Sigmoid colon (tissue), 7 donors: ENCODE measurements around the gene SLIT3. TPM values are rescaled to one million over a fixed set of nuclear protein-coding genes. Genes with fewer than 3 reads are reported as not detected.

Experiments used
- DNase-seq: peaks from one replicate; pipeline ENCODE4 v3.0.0-alpha.2; 2019
- H3K27ac ChIP-seq, 4 donors: fragments of 200-600 bp; sonication (generic); one replicate each; pipeline ENCODE4 v1.5.1; 2016 to 2019; ENCODE audit warnings: mild to moderate bottlenecking in 1 of 4
- H3K27me3 ChIP-seq, 3 donors: fragments of 200-600 bp; sonication (generic); one replicate each; pipeline ENCODE4 v1.5.1; 2019; ENCODE audit warnings: mild to moderate bottlenecking in 1 of 3
- H3K36me3 ChIP-seq, 4 donors: fragments of 200-600 bp; sonication (generic); one replicate each; pipeline ENCODE4 v1.5.1; 2016 to 2019
- H3K4me1 ChIP-seq, 4 donors: fragments of 200-600 bp; sonication (generic); one replicate each; pipeline ENCODE4 v1.5.1; 2017 to 2019
- H3K4me3 ChIP-seq, 4 donors: fragments of 200-600 bp; sonication (generic); one replicate each; pipeline ENCODE4 v1.5.1; 2017 to 2019; ENCODE audit warnings: mild to moderate bottlenecking in 2 of 4, moderate library complexity in 1 of 4
- H3K9me3 ChIP-seq, 4 donors: fragments of 200-600 bp in 3 of 4; sonication (generic) in 3 of 4; one replicate each; pipeline versions ENCODE4 v1.5.1 to v1.6.1; 2013 to 2019
- EP300 ChIP-seq, 4 donors: sonication (generic); formaldehyde crosslinking; IDR thresholded peaks; one replicate each; pipeline ENCODE4 v1.6.1; 2017; ENCODE audit warnings: antibody characterized with exemption in 4 of 4
- POLR2A ChIP-seq, 2 donors: fragments of 450-650 bp; IDR thresholded peaks; one replicate each; pipeline ENCODE4 v1.6.1; 2016; ENCODE audit warnings: antibody characterized with exemption in 2 of 2, mild to moderate bottlenecking in 2 of 2, moderate library complexity in 2 of 2
- POLR2AphosphoS5 ChIP-seq, 4 donors: sonication (generic); formaldehyde crosslinking; IDR thresholded peaks; one replicate each; pipeline ENCODE4 v1.6.1; 2017; ENCODE audit warnings: antibody characterized with exemption in 4 of 4
- WGBS, 2 donors: extraction: QIAGEN DNeasy Blood & Tissue Kit; methylation state at CpG; one replicate each; pipeline ENCODE4 v1.1.7; 2013; 5-methylcytosine and 5-hydroxymethylcytosine counted together
- intact Hi-C: fragments of 100-400 bp; cut with DNase I; formaldehyde crosslinking; loops from one replicate; pipeline ENCODE4 v1.15.1; 2023
- polyA plus RNA-seq, 3 donors: library from polyadenylated mRNA; stranded (reverse); fragments of 200-250 nt; gene quantifications; one replicate each; pipeline ENCODE4 v1.2.3, GENCODE V29; 2013
- total RNA-seq, 4 donors: library from RNA; depleted of rRNA; stranded (reverse); fragments of >200 nt; gene quantifications; one replicate each; pipeline ENCODE4 v1.1.0, GENCODE V29; 2016
- TF ChIP-seq, protein P1 (sequence below), 4 experiments: fragments of 450-650 bp in 3 of 4; fragments of 200-600 bp in 1 of 4; IDR thresholded peaks; one replicate each; pipeline ENCODE4 v1.5.1; 2016 to 2019; ENCODE audit warnings: antibody characterized with exemption in 4 of 4, mild to moderate bottlenecking in 3 of 4, moderate library complexity in 2 of 4
- donor health status: healthy with polysubstance abuse.
- donor health status: Bipolar disorder and iron deficiency.
- donor health status: healthy.

The SLIT3 gene
- total and polyA plus RNA-seq, 7 donors = 0.23 to 46.3 (median 30.0) TPM

DNA sequence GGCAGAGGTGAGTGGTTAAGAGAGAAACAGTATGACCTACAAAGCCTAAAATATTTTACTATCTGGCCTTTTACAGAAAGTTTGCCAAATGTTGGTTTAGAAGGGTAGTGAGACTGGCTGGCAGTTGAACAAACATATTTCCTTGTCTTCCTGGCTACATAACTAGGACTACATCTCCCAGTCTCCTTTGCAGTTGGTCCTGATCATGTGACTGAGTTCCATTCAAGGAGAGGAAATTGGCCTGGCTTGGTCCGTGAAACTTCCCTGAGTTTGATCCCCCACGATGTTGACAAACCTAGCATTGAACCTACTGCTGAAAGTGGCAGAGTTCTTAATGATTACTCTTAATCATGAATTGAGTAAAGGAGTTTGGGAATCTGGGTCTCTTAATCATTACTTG, 280.8 kb downstream of the SLIT3 start:
- 20 to 41% methylated on average over 2 of the region's 2 CpGs for WGBS, 2 donors
- no peaks in the 10 kb centered on the region for H3K4me1 ChIP-seq
- no peaks in the 10 kb centered on the region for H3K36me3 ChIP-seq
- intact Hi-C loops = no loop called here
- H3K27ac ChIP-seq = no peak overlapping the region
- no peaks in the 10 kb centered on the region for H3K9me3 ChIP-seq
- no peak overlapping the region for H3K4me3 ChIP-seq
- no peak for TF ChIP-seq POLR2AphosphoS5 (IDR thresholded peaks at IDR 0.05)
- no peak for TF ChIP-seq POLR2A (IDR thresholded peaks at IDR 0.05)
- TF ChIP-seq, protein P1, sequence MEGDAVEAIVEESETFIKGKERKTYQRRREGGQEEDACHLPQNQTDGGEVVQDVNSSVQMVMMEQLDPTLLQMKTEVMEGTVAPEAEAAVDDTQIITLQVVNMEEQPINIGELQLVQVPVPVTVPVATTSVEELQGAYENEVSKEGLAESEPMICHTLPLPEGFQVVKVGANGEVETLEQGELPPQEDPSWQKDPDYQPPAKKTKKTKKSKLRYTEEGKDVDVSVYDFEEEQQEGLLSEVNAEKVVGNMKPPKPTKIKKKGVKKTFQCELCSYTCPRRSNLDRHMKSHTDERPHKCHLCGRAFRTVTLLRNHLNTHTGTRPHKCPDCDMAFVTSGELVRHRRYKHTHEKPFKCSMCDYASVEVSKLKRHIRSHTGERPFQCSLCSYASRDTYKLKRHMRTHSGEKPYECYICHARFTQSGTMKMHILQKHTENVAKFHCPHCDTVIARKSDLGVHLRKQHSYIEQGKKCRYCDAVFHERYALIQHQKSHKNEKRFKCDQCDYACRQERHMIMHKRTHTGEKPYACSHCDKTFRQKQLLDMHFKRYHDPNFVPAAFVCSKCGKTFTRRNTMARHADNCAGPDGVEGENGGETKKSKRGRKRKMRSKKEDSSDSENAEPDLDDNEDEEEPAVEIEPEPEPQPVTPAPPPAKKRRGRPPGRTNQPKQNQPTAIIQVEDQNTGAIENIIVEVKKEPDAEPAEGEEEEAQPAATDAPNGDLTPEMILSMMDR (IDR thresholded peaks at IDR 0.05) = no peak
- TF ChIP-seq EP300 (IDR thresholded peaks at IDR 0.05) = no peak
- no peak for DNase-seq
- H3K27me3 ChIP-seq = no peaks in the 10 kb centered on the region

DNA sequence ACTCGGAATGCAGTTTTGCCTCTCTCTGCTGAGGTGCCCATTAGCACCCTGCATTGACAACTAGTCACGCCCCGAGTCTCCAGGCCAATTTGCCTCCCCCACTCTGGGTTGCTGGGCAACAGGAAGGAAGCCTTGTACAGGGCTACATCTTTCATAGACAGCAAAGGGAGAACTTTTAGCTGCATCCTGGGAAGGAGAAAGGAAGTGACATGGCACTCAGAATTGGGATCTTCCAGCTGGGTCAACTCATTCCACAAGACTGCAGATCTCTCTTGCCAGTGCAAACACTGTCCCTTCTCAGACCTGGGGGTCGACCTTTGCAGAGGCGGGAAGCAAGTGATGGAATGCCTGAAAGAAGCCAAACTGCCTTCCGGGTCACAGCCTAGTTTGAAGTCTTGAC, 282.0 kb downstream of the SLIT3 start:
- TF ChIP-seq POLR2AphosphoS5 (IDR thresholded peaks at IDR 0.05) (no peak), EP300 (IDR thresholded peaks at IDR 0.05) (no peak)
- TF ChIP-seq, protein P1 (IDR thresholded peaks at IDR 0.05) = no peak
- Histone ChIP-seq H3K4me1 (no peaks in the 10 kb centered on the region), H3K27ac (no peak overlapping the region), H3K4me3 (no peak overlapping the region), H3K9me3 (no peaks in the 10 kb centered on the region), H3K36me3 (no peaks in the 10 kb centered on the region), H3K27me3 (no peaks in the 10 kb centered on the region)
- 76 to 79% methylated on average over 6 of the region's 6 CpGs for WGBS, 2 donors
- DNase-seq = no peak
- intact Hi-C loops = no loop called here

DNA sequence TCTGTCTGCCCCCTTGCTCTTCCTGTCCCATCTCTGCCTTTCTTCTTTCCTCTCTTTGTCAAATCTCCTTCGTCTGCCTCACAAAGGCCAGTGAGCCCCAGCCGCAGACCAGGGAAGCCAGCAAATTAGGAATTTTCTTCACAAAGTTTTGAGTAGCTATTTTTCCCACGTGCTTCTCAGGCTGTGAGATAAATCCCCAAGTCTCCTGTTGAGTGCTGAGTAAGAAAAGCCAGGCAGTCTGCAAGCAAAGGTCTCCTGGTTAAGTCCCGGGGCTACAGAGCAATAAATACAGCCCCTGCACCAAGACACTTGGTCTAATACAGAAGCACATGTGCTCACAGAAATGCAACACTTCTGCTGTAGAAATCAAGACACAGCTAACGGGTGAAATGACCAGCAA, 284.9 kb downstream of the SLIT3 start:
- Histone ChIP-seq H3K27ac (no peak overlapping the region), H3K4me3 (no peak overlapping the region), H3K27me3 (no peaks in the 10 kb centered on the region), H3K9me3 (no peaks in the 10 kb centered on the region), H3K4me1 (no peaks in the 10 kb centered on the region), H3K36me3 (no peaks in the 10 kb centered on the region)
- intact Hi-C loops = no loop called here
- no peak for TF ChIP-seq POLR2AphosphoS5 (IDR thresholded peaks at IDR 0.05)
- TF ChIP-seq EP300 (IDR thresholded peaks at IDR 0.05) = no peak
- TF ChIP-seq, protein P1 (IDR thresholded peaks at IDR 0.05) = no peak
- no peak for TF ChIP-seq POLR2A (IDR thresholded peaks at IDR 0.05)
- DNase-seq = no peak
- 72 to 74% methylated on average over 5 of the region's 5 CpGs for WGBS, 2 donors

DNA sequence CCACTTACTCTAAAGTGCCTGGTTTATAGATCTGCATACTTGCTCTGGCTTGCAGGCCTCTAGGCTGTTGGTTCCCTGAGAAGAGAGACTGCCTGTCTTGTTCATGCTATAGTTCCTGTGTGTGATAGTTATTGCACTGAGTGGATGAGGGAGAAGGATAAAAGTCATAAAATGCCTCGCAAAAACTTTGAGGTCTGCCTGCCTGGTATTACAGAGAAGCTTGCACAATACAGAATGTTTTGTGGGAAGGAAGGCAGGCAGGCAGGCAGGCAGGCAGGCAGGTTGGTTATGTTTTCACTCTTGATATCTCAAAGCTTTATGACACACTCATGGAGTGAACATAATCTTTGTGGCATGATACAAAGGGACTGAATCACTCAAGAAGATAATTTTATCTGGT, 287.1 kb downstream of the SLIT3 start:
- Histone ChIP-seq H3K4me3 (no peak overlapping the region), H3K27me3 (no peaks in the 10 kb centered on the region), H3K9me3 (no peaks in the 10 kb centered on the region), H3K4me1 (peaks cover 0 to 3% (median 0%) of the 10 kb centered on the region in 4 donors), H3K27ac (no peak overlapping the region), H3K36me3 (no peaks in the 10 kb centered on the region)
- no peak for DNase-seq
- 10 to 57% methylated on average over 1 of the region's 1 CpG for WGBS, 2 donors
- TF ChIP-seq, protein P1 (IDR thresholded peaks at IDR 0.05) = no peak
- TF ChIP-seq EP300 (IDR thresholded peaks at IDR 0.05) (no peak), POLR2A (IDR thresholded peaks at IDR 0.05) (no peak), POLR2AphosphoS5 (IDR thresholded peaks at IDR 0.05) (no peak)
- intact Hi-C loops = no loop called here

DNA sequence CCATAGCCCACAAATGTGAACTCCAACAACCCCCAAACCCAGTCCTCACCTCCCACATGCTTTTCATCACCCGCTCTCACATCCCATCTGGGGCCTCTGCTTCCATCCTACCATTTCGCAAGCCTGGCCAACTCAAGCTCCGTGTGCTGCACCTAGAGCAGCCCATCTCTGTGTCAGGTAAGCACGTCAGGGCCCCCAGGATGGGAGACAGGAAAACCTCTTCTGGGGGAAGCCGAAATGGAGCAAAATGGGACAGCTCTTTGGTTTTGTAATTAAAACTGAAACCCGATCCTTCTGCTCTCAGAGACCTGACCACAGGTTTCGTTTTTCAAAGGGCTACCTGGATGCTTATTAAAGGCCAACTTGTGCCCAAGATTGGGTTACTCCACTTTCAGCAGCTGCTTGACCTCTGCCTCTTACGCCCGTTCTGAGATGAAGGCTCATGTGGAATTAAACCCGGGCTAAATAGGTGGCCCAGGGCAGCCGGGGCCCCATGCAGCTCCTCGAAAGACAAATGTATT, 287.7 kb downstream of the SLIT3 start:
- Histone ChIP-seq H3K4me3 (no peak overlapping the region), H3K9me3 (no peaks in the 10 kb centered on the region), H3K27me3 (no peaks in the 10 kb centered on the region), H3K36me3 (no peaks in the 10 kb centered on the region), H3K4me1 (peaks cover 0 to 4% (median 0%) of the 10 kb centered on the region in 4 donors), H3K27ac (no peak overlapping the region)
- intact Hi-C loops = no loop called here
- no peak for DNase-seq
- TF ChIP-seq POLR2A (IDR thresholded peaks at IDR 0.05) (no peak), POLR2AphosphoS5 (IDR thresholded peaks at IDR 0.05) (no peak), EP300 (IDR thresholded peaks at IDR 0.05) (no peak)
- TF ChIP-seq, protein P1 (IDR thresholded peaks at IDR 0.05) = no peak
- WGBS, 2 donors = 87 to 88% methylated on average over 12 of the region's 12 CpGs
